ENCODE measurements around the gene NRDC.
"Not testable (repeated sequence)": the region's sequence is repeated elsewhere in the genome, so short reads cannot be mapped to it uniquely, and the experiment has no call there.

NRDC gene

GRCh38 chr1:51878616-51879336, at the start of gene NRDC:
NRDC (minus strand) TSS chr1:51878727; CDS start chr1:51878615, 112 bp downstream.
- peak; percentile 97 for DNase-seq (ENCODE audit: low spot score)

- DNase-seq (ENCODE audit: low spot score), result no peak
Observed at GRCh38 chr1:51927029-51927428, 48.5 kb upstream of the NRDC start.

GRCh38 chr1:51926171-51926812, 47.8 kb upstream of the NRDC start:
- DNase-seq (ENCODE audit: low spot score), result peak; percentile 59

- peak; percentile 62 for DNase-seq (ENCODE audit: low spot score)
Observed at GRCh38 chr1:51924455-51924854, 45.9 kb upstream of the NRDC start.

GRCh38 chr1:51922040-51922439, 43.5 kb upstream of the NRDC start:
- no peak for DNase-seq (ENCODE audit: low spot score)

GRCh38 chr1:51920130-51920529, 41.6 kb upstream of the NRDC start:
- no peak for DNase-seq (ENCODE audit: low spot score)

- no peak for DNase-seq (ENCODE audit: low spot score)
Observed at GRCh38 chr1:51919684-51920083, 41.2 kb upstream of the NRDC start.

- DNase-seq (ENCODE audit: low spot score), result no peak
Observed at GRCh38 chr1:51916587-51917405, 38.3 kb upstream of the NRDC start.

GRCh38 chr1:51915951-51916350, 37.4 kb upstream of the NRDC start:
- no peak for DNase-seq (ENCODE audit: low spot score)

GRCh38 chr1:51912881-51913280, 34.4 kb upstream of the NRDC start:
- no peak for DNase-seq (ENCODE audit: low spot score)

GRCh38 chr1:51910221-51911000, 31.9 kb upstream of the NRDC start:
- DNase-seq (ENCODE audit: low spot score), result no peak

GRCh38 chr1:51908499-51908898, 30.0 kb upstream of the NRDC start:
- DNase-seq (ENCODE audit: low spot score), result no peak

GRCh38 chr1:51907079-51907702, 28.7 kb upstream of the NRDC start:
- no peak for DNase-seq (ENCODE audit: low spot score)

GRCh38 chr1:51906306-51907078, 28.0 kb upstream of the NRDC start:
- DNase-seq (ENCODE audit: low spot score), result peak; percentile 67

GRCh38 chr1:51902456-51902855, 23.9 kb upstream of the NRDC start:
- no peak for DNase-seq (ENCODE audit: low spot score)

GRCh38 chr1:51901151-51901550, 22.6 kb upstream of the NRDC start:
- no peak for DNase-seq (ENCODE audit: low spot score)

GRCh38 chr1:51899022-51899421, 20.5 kb upstream of the NRDC start:
- DNase-seq (ENCODE audit: low spot score), result no peak

GRCh38 chr1:51898090-51898734, 19.7 kb upstream of the NRDC start:
- peak; percentile 62 for DNase-seq (ENCODE audit: low spot score)

- peak; percentile 74 for DNase-seq (ENCODE audit: low spot score)
Observed at GRCh38 chr1:51897699-51898031, 19.1 kb upstream of the NRDC start.

- not testable (repeated sequence) for DNase-seq (ENCODE audit: low spot score)
Observed at GRCh38 chr1:51894748-51895147, 16.2 kb upstream of the NRDC start.

- no peak for DNase-seq (ENCODE audit: low spot score)
Observed at GRCh38 chr1:51878308-51878615, 265 bp downstream of the NRDC start.
